ENCODE results near the gene FZD1.

DNA sequence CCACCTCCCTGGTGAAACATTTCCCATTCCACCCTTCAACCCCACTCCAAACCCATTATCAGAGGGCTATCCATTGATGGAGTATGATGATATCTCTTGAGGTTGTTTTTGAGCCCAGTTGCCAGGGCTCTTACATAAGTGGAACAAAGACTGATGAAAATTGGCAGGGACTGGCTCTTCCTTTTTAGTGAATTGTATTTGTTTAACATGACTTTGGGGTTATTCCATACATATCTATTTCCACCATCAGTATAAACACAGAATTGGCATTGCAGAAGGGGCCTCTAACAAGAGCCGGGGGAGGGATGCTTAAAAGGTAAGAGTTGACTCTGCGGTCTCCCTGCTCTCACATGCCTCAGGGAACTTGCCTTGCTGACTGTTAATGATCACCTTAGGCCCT, 28.9 kb downstream of the FZD1 start:
- TF ChIP-seq SIN3A (IDR thresholded peaks at IDR 0.05; ENCODE audit: low read depth) (no peak), ZFX (IDR thresholded peaks at IDR 0.05) (no peak), POLR2AphosphoS5 (IDR thresholded peaks at IDR 0.05; ENCODE audit: low read depth, low read length) (no peak), POLR2A (IDR thresholded peaks at IDR 0.05; ENCODE audit: borderline replicate concordance, extremely low read depth, insufficient read depth, insufficient read length) (no peak), EZH2 (IDR thresholded peaks at IDR 0.05) (no peak), CEBPB (IDR thresholded peaks at IDR 0.05; ENCODE audit: low read depth) (no peak), JUND (IDR thresholded peaks at IDR 0.05) (no peak)
- TF ChIP-seq, protein P1, sequence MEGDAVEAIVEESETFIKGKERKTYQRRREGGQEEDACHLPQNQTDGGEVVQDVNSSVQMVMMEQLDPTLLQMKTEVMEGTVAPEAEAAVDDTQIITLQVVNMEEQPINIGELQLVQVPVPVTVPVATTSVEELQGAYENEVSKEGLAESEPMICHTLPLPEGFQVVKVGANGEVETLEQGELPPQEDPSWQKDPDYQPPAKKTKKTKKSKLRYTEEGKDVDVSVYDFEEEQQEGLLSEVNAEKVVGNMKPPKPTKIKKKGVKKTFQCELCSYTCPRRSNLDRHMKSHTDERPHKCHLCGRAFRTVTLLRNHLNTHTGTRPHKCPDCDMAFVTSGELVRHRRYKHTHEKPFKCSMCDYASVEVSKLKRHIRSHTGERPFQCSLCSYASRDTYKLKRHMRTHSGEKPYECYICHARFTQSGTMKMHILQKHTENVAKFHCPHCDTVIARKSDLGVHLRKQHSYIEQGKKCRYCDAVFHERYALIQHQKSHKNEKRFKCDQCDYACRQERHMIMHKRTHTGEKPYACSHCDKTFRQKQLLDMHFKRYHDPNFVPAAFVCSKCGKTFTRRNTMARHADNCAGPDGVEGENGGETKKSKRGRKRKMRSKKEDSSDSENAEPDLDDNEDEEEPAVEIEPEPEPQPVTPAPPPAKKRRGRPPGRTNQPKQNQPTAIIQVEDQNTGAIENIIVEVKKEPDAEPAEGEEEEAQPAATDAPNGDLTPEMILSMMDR (IDR thresholded peaks at IDR 0.05 in 2 of 3, conservative IDR thresholded peaks at IDR 0.05 in 1 of 3; ENCODE audit: borderline replicate concordance in 1 of 3, insufficient read depth in 1 of 3, low read depth in 2 of 3, low read length in 2 of 3), result no peak
- TF ChIP-seq, protein P2, sequence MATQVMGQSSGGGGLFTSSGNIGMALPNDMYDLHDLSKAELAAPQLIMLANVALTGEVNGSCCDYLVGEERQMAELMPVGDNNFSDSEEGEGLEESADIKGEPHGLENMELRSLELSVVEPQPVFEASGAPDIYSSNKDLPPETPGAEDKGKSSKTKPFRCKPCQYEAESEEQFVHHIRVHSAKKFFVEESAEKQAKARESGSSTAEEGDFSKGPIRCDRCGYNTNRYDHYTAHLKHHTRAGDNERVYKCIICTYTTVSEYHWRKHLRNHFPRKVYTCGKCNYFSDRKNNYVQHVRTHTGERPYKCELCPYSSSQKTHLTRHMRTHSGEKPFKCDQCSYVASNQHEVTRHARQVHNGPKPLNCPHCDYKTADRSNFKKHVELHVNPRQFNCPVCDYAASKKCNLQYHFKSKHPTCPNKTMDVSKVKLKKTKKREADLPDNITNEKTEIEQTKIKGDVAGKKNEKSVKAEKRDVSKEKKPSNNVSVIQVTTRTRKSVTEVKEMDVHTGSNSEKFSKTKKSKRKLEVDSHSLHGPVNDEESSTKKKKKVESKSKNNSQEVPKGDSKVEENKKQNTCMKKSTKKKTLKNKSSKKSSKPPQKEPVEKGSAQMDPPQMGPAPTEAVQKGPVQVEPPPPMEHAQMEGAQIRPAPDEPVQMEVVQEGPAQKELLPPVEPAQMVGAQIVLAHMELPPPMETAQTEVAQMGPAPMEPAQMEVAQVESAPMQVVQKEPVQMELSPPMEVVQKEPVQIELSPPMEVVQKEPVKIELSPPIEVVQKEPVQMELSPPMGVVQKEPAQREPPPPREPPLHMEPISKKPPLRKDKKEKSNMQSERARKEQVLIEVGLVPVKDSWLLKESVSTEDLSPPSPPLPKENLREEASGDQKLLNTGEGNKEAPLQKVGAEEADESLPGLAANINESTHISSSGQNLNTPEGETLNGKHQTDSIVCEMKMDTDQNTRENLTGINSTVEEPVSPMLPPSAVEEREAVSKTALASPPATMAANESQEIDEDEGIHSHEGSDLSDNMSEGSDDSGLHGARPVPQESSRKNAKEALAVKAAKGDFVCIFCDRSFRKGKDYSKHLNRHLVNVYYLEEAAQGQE (IDR thresholded peaks at IDR 0.05; ENCODE audit: low read depth), result no peak
- TF ChIP-seq, protein P3, sequence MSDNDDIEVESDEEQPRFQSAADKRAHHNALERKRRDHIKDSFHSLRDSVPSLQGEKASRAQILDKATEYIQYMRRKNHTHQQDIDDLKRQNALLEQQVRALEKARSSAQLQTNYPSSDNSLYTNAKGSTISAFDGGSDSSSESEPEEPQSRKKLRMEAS (IDR thresholded peaks at IDR 0.05), result no peak
